Panc1 (cell line): ENCODE data around the gene SLC32A1. TPM values are rescaled to one million over a fixed set of nuclear protein-coding genes. Genes with fewer than 3 reads are reported as not detected.

Experiments used
- ATAC-seq: fragments of 200-7000 bp; cut with Tn5 transposase; 2 replicates; pipeline ENCODE4 v1.9.1; 2020; ENCODE audit warnings: mild to moderate bottlenecking, moderate library complexity
- BruUV-seq: library from RNA; stranded (reverse); fragments of 400-500 nt; replicated peaks from 2 replicates; lab custom pipeline; 2021; lab: Mats Ljungman, UMichigan
- CTCF ChIA-PET: fragments of 300-600 bp; sonication (Branson Sonifier 250); formaldehyde crosslinking; loops from one replicate; lab custom pipeline; 2022; ENCODE audit warnings: antibody characterized with exemption; lab: Charles Lee
- POLR2A ChIA-PET: fragments of 300-600 bp; sonication (Branson Sonifier 250); formaldehyde crosslinking; loops from one replicate; lab custom pipeline; 2022; ENCODE audit warnings: antibody characterized with exemption; lab: Charles Lee
- DNase-seq: peaks from one replicate; pipeline ENCODE4 v3.0.0-alpha.2; 2010; ENCODE audit warnings: low read depth, low spot score
- H3K27ac ChIP-seq: 2 replicates; pipeline ENCODE4 v1.5.1; 2011; ENCODE audit warnings: mild to moderate bottlenecking, low read length, inconsistent platforms
- H3K27me3 ChIP-seq: fragments of 200-500 bp; sonication (Bioruptor generic); 2 replicates; pipeline ENCODE4 v1.6.0; 2014; ENCODE audit warnings: low read length, inconsistent platforms; ENCODE audit not compliant: control insufficient read depth, insufficient read depth
- H3K36me3 ChIP-seq: fragments of 200-500 bp; sonication (Bioruptor generic); 2 replicates; pipeline ENCODE4 v1.5.1; 2014; ENCODE audit warnings: inconsistent platforms, mild to moderate bottlenecking, low read length, moderate library complexity; ENCODE audit not compliant: control insufficient read depth, insufficient read depth
- H3K4me1 ChIP-seq: 2 replicates; pipeline ENCODE4 v1.5.1; 2011; ENCODE audit warnings: inconsistent platforms, mild to moderate bottlenecking, low read length, moderate library complexity; ENCODE audit not compliant: control insufficient read depth, insufficient read depth
- H3K4me3 ChIP-seq, 2 experiments: 2 replicates each; pipeline ENCODE4 v1.5.1; 2011 to 2012; ENCODE audit warnings: low read depth in 2 of 2, low read length in 2 of 2, mild to moderate bottlenecking in 2 of 2, inconsistent platforms in 1 of 2, moderate library complexity in 1 of 2
- H3K9me3 ChIP-seq: fragments of 200-500 bp; sonication (Bioruptor generic); 2 replicates; pipeline ENCODE4 v1.5.1; 2014; ENCODE audit warnings: low read depth, mild to moderate bottlenecking, inconsistent platforms, low read length, moderate library complexity; ENCODE audit not compliant: control insufficient read depth, insufficient read depth
- CTCF ChIP-seq: fragments of 450-650 bp; IDR thresholded peaks from 2 replicates; pipeline ENCODE4 v1.5.1; 2017; ENCODE audit warnings: mild to moderate bottlenecking
- POLR2AphosphoS5 ChIP-seq: IDR thresholded peaks from 2 replicates; pipeline ENCODE4 v1.6.1; 2012; ENCODE audit warnings: mild to moderate bottlenecking, low read depth, low read length, moderate library complexity
- SIN3A ChIP-seq: IDR thresholded peaks from 2 replicates; pipeline ENCODE4 v1.6.1; 2012; ENCODE audit warnings: low read depth, mild to moderate bottlenecking, low read length, moderate library complexity, borderline replicate concordance; ENCODE audit not compliant: insufficient read depth
- TCF7L2 ChIP-seq: IDR thresholded peaks from 2 replicates; pipeline ENCODE4 v1.6.1; 2011; ENCODE audit warnings: mild to moderate bottlenecking, low read depth, low read length, inconsistent platforms
- in situ Hi-C: cut with HindIII; loops from 2 replicates; pipeline ENCODE4 v1.10.0; 2016; ENCODE audit warnings: low sequenced_read_pairs, low pct_unique_long_range_greater_than_20kb
- intact Hi-C: fragments of 100-400 bp; cut with micrococcal nuclease; formaldehyde crosslinking; loops from one replicate; pipeline ENCODE4 v1.10.0; 2022; ENCODE audit not compliant: unreplicated experiment
- total RNA-seq: library from RNA; stranded (reverse); gene quantifications from one replicate; pipeline ENCODE4 v1.2.1, GENCODE V29; 2021; ENCODE audit not compliant: unreplicated experiment
- TF ChIP-seq, protein P1 (sequence below), 2 experiments: IDR thresholded peaks; 2 replicates each; pipeline ENCODE4 v1.6.1; 2011 to 2012; ENCODE audit warnings: low read depth in 2 of 2, control low read depth in 1 of 2, low read length in 1 of 2, mild to moderate bottlenecking in 1 of 2, moderate library complexity in 1 of 2; ENCODE audit not compliant: insufficient read depth in 1 of 2

SLC32A1 gene
- total RNA-seq, 1 experiment from 2014 or later = not detected

GRCh38 chr20:38752029-38752428 is 27.7 kb downstream of the SLC32A1 start:
- peaks cover 14% of the 10 kb centered on the region for H3K4me1 ChIP-seq
- TF ChIP-seq, protein P1, sequence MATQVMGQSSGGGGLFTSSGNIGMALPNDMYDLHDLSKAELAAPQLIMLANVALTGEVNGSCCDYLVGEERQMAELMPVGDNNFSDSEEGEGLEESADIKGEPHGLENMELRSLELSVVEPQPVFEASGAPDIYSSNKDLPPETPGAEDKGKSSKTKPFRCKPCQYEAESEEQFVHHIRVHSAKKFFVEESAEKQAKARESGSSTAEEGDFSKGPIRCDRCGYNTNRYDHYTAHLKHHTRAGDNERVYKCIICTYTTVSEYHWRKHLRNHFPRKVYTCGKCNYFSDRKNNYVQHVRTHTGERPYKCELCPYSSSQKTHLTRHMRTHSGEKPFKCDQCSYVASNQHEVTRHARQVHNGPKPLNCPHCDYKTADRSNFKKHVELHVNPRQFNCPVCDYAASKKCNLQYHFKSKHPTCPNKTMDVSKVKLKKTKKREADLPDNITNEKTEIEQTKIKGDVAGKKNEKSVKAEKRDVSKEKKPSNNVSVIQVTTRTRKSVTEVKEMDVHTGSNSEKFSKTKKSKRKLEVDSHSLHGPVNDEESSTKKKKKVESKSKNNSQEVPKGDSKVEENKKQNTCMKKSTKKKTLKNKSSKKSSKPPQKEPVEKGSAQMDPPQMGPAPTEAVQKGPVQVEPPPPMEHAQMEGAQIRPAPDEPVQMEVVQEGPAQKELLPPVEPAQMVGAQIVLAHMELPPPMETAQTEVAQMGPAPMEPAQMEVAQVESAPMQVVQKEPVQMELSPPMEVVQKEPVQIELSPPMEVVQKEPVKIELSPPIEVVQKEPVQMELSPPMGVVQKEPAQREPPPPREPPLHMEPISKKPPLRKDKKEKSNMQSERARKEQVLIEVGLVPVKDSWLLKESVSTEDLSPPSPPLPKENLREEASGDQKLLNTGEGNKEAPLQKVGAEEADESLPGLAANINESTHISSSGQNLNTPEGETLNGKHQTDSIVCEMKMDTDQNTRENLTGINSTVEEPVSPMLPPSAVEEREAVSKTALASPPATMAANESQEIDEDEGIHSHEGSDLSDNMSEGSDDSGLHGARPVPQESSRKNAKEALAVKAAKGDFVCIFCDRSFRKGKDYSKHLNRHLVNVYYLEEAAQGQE (IDR thresholded peaks at IDR 0.05; ENCODE audit: insufficient read depth in 1 of 2, low read depth in 2 of 2, low read length in 1 of 2) = no peak
- TF ChIP-seq CTCF (no peak), POLR2AphosphoS5 (no peak), SIN3A (no peak), TCF7L2 (no peak)
- CTCF ChIA-PET = no interaction called here
- intact Hi-C loops (no loop called here), in situ Hi-C loops (no loop called here)
- no peak overlapping the region for H3K27ac ChIP-seq
- peaks cover 2% of the 10 kb centered on the region for H3K36me3 ChIP-seq
- POLR2A ChIA-PET = interaction anchor here (0.6 kb wide), 1 partner anchor 29 kb away, joined by 3 read pairs; no protein-coding TSS in a partner anchor
- H3K27me3 ChIP-seq = no peaks in the 10 kb centered on the region
- BruUV-seq = no TSS peak
- DNase-seq (no peak), ATAC-seq (no peak)
- no peaks in the 10 kb centered on the region for H3K9me3 ChIP-seq
- no peak overlapping the region for H3K4me3 ChIP-seq

GRCh38 chr20:38754924-38755323 is 30.6 kb downstream of the SLC32A1 start:
- intact Hi-C loops (no loop called here), in situ Hi-C loops (no loop called here)
- Histone ChIP-seq H3K27ac (no peak overlapping the region), H3K9me3 (no peaks in the 10 kb centered on the region), H3K4me1 (peaks cover 3% of the 10 kb centered on the region), H3K36me3 (peaks cover 6% of the 10 kb centered on the region; the same call in 1 of the 2 replicates), H3K27me3 (no peaks in the 10 kb centered on the region), H3K4me3 (no peak overlapping the region)
- BruUV-seq = no TSS peak
- no peak for DNase-seq
- TF ChIP-seq SIN3A = no peak
- TF ChIP-seq TCF7L2 = no peak
- TF ChIP-seq CTCF = no peak
- TF ChIP-seq POLR2AphosphoS5 = no peak
- TF ChIP-seq, protein P1 (IDR thresholded peaks at IDR 0.05; ENCODE audit: insufficient read depth in 1 of 2, low read depth in 2 of 2, low read length in 1 of 2) = no peak
- ChIA-PET POLR2A (no interaction called here), CTCF (no interaction called here)
- no peak for ATAC-seq
